Mesangial cell (primary cell): Measurements from ENCODE around the gene SCRN2. TPM values are rescaled to one million over a fixed set of nuclear protein-coding genes. Genes with fewer than 3 reads are reported as not detected.

Source experiments
- total RNA-seq: library from RNA; depleted of rRNA; stranded (reverse); fragments of >200 nt; gene quantifications from 2 replicates; pipeline ENCODE4 v1.2.3, GENCODE V29; 2015

SCRN2 gene
- total RNA-seq, result 23.6 and 46.4 TPM in 2 replicates

DNA sequence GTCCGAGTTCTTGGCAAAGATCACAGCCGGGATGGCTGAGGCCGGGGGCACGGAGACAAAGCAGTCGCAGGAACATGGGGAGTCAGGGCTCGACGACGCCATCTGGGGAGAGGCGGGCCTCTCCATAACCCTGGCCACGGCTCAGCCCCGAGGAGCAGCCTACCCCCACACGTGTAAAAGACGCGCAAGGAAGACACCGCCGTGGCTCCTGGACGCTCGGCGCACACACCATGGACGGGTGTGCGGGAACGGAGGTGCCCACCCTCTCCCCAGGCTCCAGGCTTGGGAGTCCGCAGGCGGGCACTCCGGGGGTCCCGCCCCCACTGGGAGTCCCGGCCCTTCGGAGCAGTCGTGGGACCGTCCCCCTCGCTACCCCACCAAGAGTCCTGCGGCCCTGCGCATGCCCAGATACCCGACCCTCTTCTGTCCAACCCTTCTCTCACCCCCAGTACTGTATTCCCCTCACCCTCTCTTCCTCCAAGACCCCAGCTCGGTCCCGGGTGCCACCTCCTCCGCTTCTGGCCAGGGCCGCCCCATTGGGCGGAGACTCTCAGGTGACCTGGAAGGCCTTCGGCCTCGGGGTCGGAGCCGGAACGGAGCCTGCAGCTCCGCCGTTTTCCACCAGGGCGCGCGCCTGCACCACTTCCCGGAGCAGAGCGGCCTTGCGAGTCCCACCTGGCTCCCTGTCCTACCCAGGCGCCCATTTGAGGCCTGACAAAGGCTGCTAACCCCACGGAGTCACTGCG, at the start of gene SCRN2:
Gene SCRN2 (minus strand): TSS at position 532 of the 746 bp plus-strand sequence. CDS start 430 bp downstream, at position 102.

DNA sequence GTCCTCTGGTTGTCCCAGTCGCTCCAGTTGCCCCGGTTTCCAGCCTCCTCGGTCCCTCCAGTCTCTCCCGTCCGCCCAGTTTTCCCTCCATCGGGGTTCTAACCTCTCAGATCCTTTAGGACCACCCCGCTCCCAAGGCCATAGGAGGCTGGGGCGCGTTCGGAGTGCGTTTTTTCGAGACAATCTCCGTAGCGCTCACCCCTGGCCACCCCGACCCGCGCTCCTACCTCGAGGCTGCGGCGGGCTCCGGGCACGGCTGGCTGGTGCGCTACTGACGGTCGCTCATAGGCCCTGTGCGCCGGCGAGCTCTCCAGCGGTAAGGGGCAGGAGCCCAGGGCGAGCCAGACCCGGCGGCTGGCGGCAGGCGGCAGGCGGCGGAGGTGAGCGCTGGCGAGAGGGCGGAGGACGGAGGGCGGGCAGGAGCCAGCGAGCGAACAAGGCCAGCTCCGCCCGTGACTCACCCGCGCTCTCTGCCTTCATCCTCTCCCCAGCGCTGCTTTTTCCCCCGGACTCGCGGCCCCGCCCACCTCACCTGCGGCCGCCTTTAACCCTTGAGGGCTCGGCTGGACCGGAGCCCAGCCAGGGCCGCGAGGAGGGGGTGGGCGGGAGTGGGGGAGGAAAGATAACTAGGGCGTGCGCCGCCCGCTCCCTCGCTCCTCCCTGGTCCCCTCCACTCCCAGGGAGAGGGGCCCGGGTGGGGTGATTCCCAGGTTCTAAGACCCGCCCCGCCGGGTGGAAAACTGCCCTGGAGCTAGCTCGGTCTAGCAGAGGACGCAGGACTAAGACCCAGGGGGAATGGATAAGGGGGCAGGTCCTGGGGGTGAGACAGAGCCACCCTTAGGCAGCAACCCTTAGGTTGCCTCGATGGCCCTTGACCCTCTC, 9.9 kb upstream of the SCRN2 start, which contains the start of gene SP6:
Gene SP6 (minus strand): TSS at position 472 of the 882 bp plus-strand sequence. CDS start 2,734 bp downstream, outside the sequence.

DNA sequence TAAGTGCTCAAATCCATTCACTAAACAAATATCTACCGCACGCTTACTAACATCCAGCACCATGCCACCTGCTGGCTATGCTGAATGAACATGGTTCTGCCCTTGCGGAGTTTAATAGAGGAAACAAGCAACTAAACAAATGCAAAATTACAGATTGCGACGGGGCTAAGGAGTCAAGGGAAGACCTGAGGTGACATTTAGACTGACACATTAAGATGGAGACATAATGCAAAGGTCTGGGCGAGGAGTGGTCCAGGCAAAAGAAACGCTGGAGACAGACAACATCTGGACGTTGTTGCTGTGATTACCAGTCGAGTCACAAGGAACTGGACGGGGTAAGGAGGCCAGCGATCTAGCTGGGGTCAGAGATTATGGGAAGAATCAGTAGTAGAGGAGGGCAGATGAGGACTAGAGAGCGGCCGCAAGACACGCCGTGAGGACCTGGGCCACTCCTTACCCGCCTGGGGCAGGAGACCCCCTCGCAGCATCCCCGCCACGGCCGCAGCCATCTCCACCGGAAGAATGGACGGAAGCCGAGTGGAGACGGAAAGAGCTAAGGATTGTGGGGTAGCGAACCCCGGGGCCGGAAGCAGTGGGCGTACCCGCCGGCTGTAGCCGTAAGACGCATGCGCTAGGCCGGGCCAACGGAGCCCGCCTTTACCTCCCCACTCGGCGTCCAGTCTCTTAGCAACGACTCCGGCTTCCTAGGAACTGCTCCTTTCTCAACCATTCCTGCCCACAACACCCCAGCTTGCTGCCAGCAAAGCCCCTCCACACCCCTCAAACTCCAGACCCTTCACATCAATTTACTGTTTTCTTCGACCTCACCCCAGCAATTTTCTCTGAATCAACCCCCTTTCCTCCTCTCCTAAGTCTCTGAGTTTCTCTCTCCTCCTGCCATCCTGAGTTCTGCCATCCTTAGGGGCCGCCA, 9.8 kb downstream of the SCRN2 start, which contains the start of the genes LRRC46 and MRPL10:
Gene LRRC46 (plus strand): TSS at position 668 of the 931 bp plus-strand sequence. CDS start 320 bp downstream, outside the sequence.
Gene MRPL10 (minus strand): TSS at position 539 of the 931 bp plus-strand sequence. CDS start 30 bp downstream, at position 509.

DNA sequence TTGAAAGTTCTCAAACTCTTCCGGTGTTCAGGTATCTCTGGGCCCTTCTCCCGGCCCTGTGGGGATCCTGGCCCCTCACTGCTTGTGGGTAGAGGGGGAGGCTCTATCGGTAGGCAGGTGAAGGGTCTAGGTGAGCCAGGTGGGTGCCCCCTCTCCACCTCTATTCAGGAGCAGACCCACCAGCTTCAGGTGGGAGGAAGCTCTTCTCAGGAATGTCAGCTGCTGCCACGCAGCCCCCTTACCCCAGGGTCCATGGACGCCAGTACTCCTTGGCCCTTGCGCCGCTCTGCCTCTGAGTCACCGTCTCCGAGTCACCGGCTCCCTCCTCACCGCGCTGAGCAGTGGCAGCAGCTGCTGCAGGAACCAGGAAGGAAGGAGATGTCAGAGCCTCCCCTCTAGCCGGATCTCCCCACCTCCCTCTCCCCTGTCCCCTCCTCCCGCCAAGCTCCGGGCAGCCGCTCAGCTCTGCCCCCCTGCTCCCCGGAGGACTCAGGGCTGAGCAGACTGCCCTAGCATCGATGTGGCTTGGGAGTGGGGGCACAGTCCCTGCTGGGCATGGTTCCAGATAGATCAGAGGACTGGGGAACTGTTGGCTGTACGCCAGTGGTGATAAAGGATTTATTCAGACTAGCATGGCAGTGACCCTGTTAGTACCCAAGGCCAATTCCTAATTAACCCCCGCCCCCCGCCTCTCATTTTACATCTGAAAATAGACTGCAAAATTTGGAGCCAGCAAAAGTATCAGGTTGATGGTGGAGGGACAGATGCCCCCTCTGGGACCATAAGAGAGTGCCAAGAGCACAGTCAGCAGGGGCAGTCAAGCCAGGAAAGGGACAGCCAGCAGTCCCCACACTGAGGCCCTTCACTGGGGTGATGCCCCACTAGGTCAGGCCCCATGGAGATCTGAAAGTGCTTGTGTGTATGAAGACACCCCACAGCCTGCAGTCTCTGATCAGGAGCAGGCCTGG, 19.4 kb downstream of the SCRN2 start, which contains the start of gene OSBPL7:
Gene OSBPL7 (minus strand): TSS at position 371 of the 968 bp plus-strand sequence. CDS start 1,516 bp downstream, outside the sequence.

Other genes starting within 250 kb of the SCRN2 start
- 157 and 362 TPM in 2 replicates for gene KPNB1, start 191.4 kb downstream of the SCRN2 start, total RNA-seq
- gene TBKBP1, start 147.1 kb downstream of the SCRN2 start, total RNA-seq, result 1.8 and 8.9 TPM in 2 replicates
- gene TBX21, start 108.0 kb downstream of the SCRN2 start, total RNA-seq, result not detected in 2 replicates
- gene OSBPL7, start 19.5 kb downstream of the SCRN2 start, total RNA-seq, result 5.2 and 18.1 TPM in 2 replicates
- 51.2 and 95.3 TPM in 2 replicates for gene MRPL10, start 9.7 kb downstream of the SCRN2 start, total RNA-seq
- 0.16 TPM in 1 of 2 replicates, not detected in the other for gene LRRC46, start 9.6 kb downstream of the SCRN2 start, total RNA-seq
- 0.38 and 0.65 TPM in 2 replicates for gene SP6, start 9.9 kb upstream of the SCRN2 start, total RNA-seq
- 4.9 and 6.0 TPM in 2 replicates for gene SP2, start 55.0 kb upstream of the SCRN2 start, total RNA-seq
- 23.1 and 33.1 TPM in 2 replicates for gene PNPO, start 100.3 kb upstream of the SCRN2 start, total RNA-seq
- gene PRR15L, start 116.6 kb upstream of the SCRN2 start, total RNA-seq, result 1.3 TPM in 1 of 2 replicates, not detected in the other
- gene CDK5RAP3, start 129.8 kb upstream of the SCRN2 start, total RNA-seq, result 63.2 and 66.2 TPM in 2 replicates
- gene COPZ2, start 196.5 kb upstream of the SCRN2 start, total RNA-seq, result 10.6 and 23.1 TPM in 2 replicates
- gene NFE2L1, start 207.1 kb upstream of the SCRN2 start, total RNA-seq, result 129 and 133 TPM in 2 replicates